Suprapubic skin (tissue), 4 donors: Measurements from ENCODE around the gene CGB2. TPM values are rescaled to one million over a fixed set of nuclear protein-coding genes. Genes with fewer than 3 reads are reported as not detected.

Experiments
- DNase-seq, 2 donors: peaks; one replicate each; pipeline ENCODE4 v3.0.0-alpha.2; 2019; ENCODE audit warnings: low spot score in 2 of 2
- H3K27ac ChIP-seq: fragments of 200-600 bp; sonication (generic); one replicate; pipeline ENCODE4 v1.5.1; 2019
- H3K27me3 ChIP-seq: fragments of 200-600 bp; sonication (generic); one replicate; pipeline ENCODE4 v1.5.1; 2019
- H3K36me3 ChIP-seq: fragments of 200-600 bp; sonication (generic); one replicate; pipeline ENCODE4 v1.5.1; 2019
- H3K4me1 ChIP-seq: fragments of 200-600 bp; sonication (generic); one replicate; pipeline ENCODE4 v1.5.1; 2019
- H3K4me3 ChIP-seq: fragments of 200-600 bp; sonication (generic); one replicate; pipeline ENCODE4 v1.5.1; 2019; ENCODE audit warnings: mild to moderate bottlenecking
- H3K9me3 ChIP-seq: fragments of 200-600 bp; sonication (generic); one replicate; pipeline ENCODE4 v1.5.1; 2019
- CTCF ChIP-seq, 2 donors: fragments of 200-600 bp in 1 of 2; fragments of 450-650 bp in 1 of 2; sonication (generic) in 1 of 2; IDR thresholded peaks; one replicate each; pipeline ENCODE4 v1.5.1; 2016 to 2019; ENCODE audit warnings: antibody characterized with exemption in 2 of 2, mild to moderate bottlenecking in 1 of 2, moderate library complexity in 1 of 2
- EP300 ChIP-seq: sonication (generic); formaldehyde crosslinking; IDR thresholded peaks from one replicate; pipeline ENCODE4 v1.6.1; 2017; ENCODE audit warnings: antibody characterized with exemption
- POLR2A ChIP-seq, 2 donors: fragments of 450-650 bp; IDR thresholded peaks; one replicate each; pipeline ENCODE4 v1.6.1; 2017; ENCODE audit warnings: antibody characterized with exemption in 2 of 2, mild to moderate bottlenecking in 2 of 2, moderate library complexity in 2 of 2
- POLR2AphosphoS5 ChIP-seq, 3 donors: sonication (generic); formaldehyde crosslinking; IDR thresholded peaks; one replicate each; pipeline ENCODE4 v1.6.1; 2017; ENCODE audit warnings: antibody characterized with exemption in 3 of 3
- whole genome bisulfite sequencing: methylation state at CpG from one replicate; pipeline ENCODE4 v1.1.5; 2018; 5-methylcytosine and 5-hydroxymethylcytosine counted together
- total RNA-seq, 4 donors: library from RNA; depleted of rRNA; stranded (reverse); fragments of >200 nt; gene quantifications; one replicate each; pipeline ENCODE4 v1.1.0, GENCODE V29; 2016

The CGB2 gene
- total RNA-seq, 4 donors from 2014 or later, result not detected

GRCh38 chr19:49061000-49061399 lies 29.3 kb downstream of the CGB2 start:
- Histone ChIP-seq H3K4me1 (peaks cover 46% of the 10 kb centered on the region), H3K4me3 (no peak overlapping the region), H3K27ac (no peak overlapping the region), H3K27me3 (peaks cover 54% of the 10 kb centered on the region), H3K36me3 (no peaks in the 10 kb centered on the region), H3K9me3 (no peaks in the 10 kb centered on the region)
- TF ChIP-seq POLR2AphosphoS5 (IDR thresholded peaks at IDR 0.05) (no peak), EP300 (no peak), CTCF (IDR thresholded peaks at IDR 0.05) (no peak), POLR2A (IDR thresholded peaks at IDR 0.05) (no peak)
- no CpG with 5 or more reads among the region's 2 CpGs for WGBS
- DNase-seq, result no peak

- TF ChIP-seq EP300, result no peak
- no peak for TF ChIP-seq POLR2A (IDR thresholded peaks at IDR 0.05)
- TF ChIP-seq POLR2AphosphoS5 (IDR thresholded peaks at IDR 0.05), result no peak
- H3K27me3 ChIP-seq, result peaks cover 58% of the 10 kb centered on the region
- H3K4me3 ChIP-seq, result no peak overlapping the region
- no peaks in the 10 kb centered on the region for H3K9me3 ChIP-seq
- no peaks in the 10 kb centered on the region for H3K36me3 ChIP-seq
- 83% methylated on average over 12 of the region's 25 CpGs for WGBS
- no peak for DNase-seq
- H3K4me1 ChIP-seq, result peaks cover 41% of the 10 kb centered on the region
- no peak overlapping the region for H3K27ac ChIP-seq
Observed at GRCh38 chr19:49061445-49061844, 29.8 kb downstream of the CGB2 start.

GRCh38 chr19:49064029-49064629 lies 32.4 kb downstream of the CGB2 start:
- Histone ChIP-seq H3K4me1 (peaks cover 21% of the 10 kb centered on the region), H3K36me3 (no peaks in the 10 kb centered on the region), H3K9me3 (no peaks in the 10 kb centered on the region), H3K27ac (peak overlapping the region; percentile 78), H3K4me3 (peak overlapping the region; percentile 47), H3K27me3 (peaks cover 55% of the 10 kb centered on the region)
- 29% methylated on average over 4 of the region's 10 CpGs for WGBS
- TF ChIP-seq POLR2A (IDR thresholded peaks at IDR 0.05), result no peak
- TF ChIP-seq EP300, result no peak
- TF ChIP-seq POLR2AphosphoS5 (IDR thresholded peaks at IDR 0.05), result no peak
- no peak for TF ChIP-seq CTCF (IDR thresholded peaks at IDR 0.05)
- DNase-seq, result no peak

DNA sequence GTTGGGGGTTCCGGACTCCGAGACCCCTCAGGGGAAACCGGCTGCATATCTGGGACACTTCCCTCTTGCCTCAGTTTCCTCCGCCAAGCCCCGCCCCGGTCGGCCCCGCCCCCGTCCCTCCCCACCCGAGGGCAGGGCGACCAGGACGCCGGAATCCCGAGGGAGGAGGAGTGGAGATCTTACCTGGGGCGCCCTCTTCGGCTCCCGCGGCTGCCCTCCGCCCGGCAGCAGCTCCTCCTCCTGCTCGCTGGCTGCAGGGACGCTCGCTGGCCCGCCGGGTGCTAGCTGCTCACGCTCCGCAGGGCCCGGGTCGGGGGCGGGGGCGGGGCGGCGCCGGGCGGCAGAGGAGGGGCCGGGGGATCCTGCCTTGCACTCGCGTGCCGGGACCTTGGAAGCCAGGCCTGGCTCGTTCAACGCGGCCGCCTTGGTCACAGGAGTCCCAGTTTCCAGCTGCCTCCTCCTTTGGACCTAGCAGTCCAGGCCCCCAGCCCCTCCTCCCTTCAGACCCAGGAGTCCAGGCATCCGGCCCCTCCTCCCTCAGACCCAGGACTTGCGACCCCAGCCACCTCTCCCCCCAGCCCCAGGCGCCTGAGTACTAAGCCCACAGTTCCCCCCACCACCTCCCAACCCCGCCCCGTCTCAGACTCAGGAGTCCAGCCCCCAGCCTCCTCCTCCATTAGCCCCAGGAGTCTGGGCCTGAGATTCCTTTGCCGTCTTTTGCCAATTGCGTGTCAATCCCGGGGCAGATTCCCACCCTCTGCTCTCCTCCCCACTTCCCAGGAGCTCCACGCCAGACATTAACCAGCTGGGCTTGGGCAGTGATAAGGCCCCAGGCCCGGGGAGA lies 33.3 kb downstream of the CGB2 start, which contains the start of gene NTF4:
NTF4 (minus strand) TSS at position 51 of the 844 bp plus-strand sequence. CDS start 2,821 bp downstream, outside the sequence.
- H3K36me3 ChIP-seq, result no peaks in the 10 kb centered on the region
- H3K9me3 ChIP-seq, result no peaks in the 10 kb centered on the region
- peak within 1 kb of the TSS; percentile 78 for H3K27ac ChIP-seq
- H3K27me3 ChIP-seq, result peaks cover 61% of the 10 kb centered on the region
- TF ChIP-seq POLR2A (IDR thresholded peaks at IDR 0.05) (no peak), CTCF (IDR thresholded peaks at IDR 0.05) (no peak), EP300 (no peak), POLR2AphosphoS5 (IDR thresholded peaks at IDR 0.05) (no peak)
- DNase-seq, result no peak
- peaks cover 21% of the 10 kb centered on the region for H3K4me1 ChIP-seq
- WGBS, result 13% methylated on average over 11 of the region's 53 CpGs
- H3K4me3 ChIP-seq, result peak within 1 kb of the TSS; percentile 47

GRCh38 chr19:49065905-49066512 lies 34.3 kb downstream of the CGB2 start:
- H3K4me3 ChIP-seq, result no peak overlapping the region
- no peak overlapping the region for H3K27ac ChIP-seq
- H3K36me3 ChIP-seq, result no peaks in the 10 kb centered on the region
- peaks cover 21% of the 10 kb centered on the region for H3K4me1 ChIP-seq
- WGBS, result 50% methylated on average over 12 of the region's 13 CpGs
- no peaks in the 10 kb centered on the region for H3K9me3 ChIP-seq
- DNase-seq, result no peak
- peaks cover 69% of the 10 kb centered on the region for H3K27me3 ChIP-seq
- TF ChIP-seq POLR2A (IDR thresholded peaks at IDR 0.05), result no peak

DNA sequence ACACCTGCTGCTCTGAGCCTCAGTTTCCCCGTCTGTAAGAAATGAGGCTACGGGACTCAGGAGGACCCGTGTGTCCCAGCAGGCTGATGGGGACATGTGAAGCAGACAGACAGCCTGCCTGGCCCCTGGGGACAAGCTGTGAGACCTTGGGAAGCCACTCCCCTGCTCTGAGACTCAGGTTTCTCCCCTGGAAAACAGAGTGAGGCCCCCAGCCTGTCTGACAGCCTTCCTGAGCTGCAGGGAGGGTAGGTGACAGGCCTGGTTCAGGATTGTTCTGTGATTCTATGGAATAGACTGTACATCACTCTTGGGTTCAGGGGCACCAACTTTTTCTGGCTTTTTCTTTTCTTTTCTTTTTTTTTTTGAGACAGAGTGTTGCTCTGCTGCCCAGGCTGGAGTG lies 35.9 kb downstream of the CGB2 start:
- Histone ChIP-seq H3K27me3 (peaks cover 75% of the 10 kb centered on the region), H3K36me3 (no peaks in the 10 kb centered on the region), H3K27ac (no peak overlapping the region), H3K4me1 (peaks cover 28% of the 10 kb centered on the region), H3K9me3 (no peaks in the 10 kb centered on the region), H3K4me3 (no peak overlapping the region)
- TF ChIP-seq CTCF (IDR thresholded peaks at IDR 0.05) (no peak), POLR2AphosphoS5 (IDR thresholded peaks at IDR 0.05) (no peak), EP300 (no peak), POLR2A (IDR thresholded peaks at IDR 0.05) (no peak)
- 43% methylated on average over 3 of the region's 3 CpGs for WGBS
- DNase-seq, result no peak
